Epithelial cell of proximal tubule (primary cell): ENCODE data around the gene ADPRS. TPM values are rescaled to one million over a fixed set of nuclear protein-coding genes. Genes with fewer than 3 reads are reported as not detected.

Experiments
- DNase-seq: peaks from one replicate; pipeline ENCODE4 v3.0.0-alpha.2; 2011; ENCODE audit warnings: low read depth
- H3K4me3 ChIP-seq: 2 replicates; pipeline ENCODE4 v1.5.1; 2011; ENCODE audit warnings: low read depth, mild to moderate bottlenecking, low read length
- CTCF ChIP-seq: conservative IDR thresholded peaks from 2 replicates; pipeline ENCODE4 v1.5.1; 2012; ENCODE audit warnings: low read depth, mild to moderate bottlenecking, low read length
- total RNA-seq: library from RNA; depleted of rRNA; stranded (reverse); fragments of >200 nt; gene quantifications from 2 replicates; pipeline ENCODE4 v1.2.3, GENCODE V29; 2015

Gene ADPRS
- total RNA-seq, 1 donor from 2014 or later = 92.2 TPM

- H3K4me3 ChIP-seq = no peak overlapping the region
- TF ChIP-seq CTCF = no peak
- DNase-seq = no peak
Observed at GRCh38 chr1:36124404-36125128, 35.9 kb downstream of the ADPRS start.

- DNase-seq = no peak
- no peak for TF ChIP-seq CTCF
- H3K4me3 ChIP-seq = peak within 1 kb of the TSS; percentile 4
Observed at GRCh38 chr1:36125129-36125991, 36.7 kb downstream of the ADPRS start, which contains the start of gene COL8A2. Gene COL8A2 (minus strand): TSS chr1:36125222. CDS start chr1:36100242, 24,980 bp downstream.

- no peak for DNase-seq
- H3K4me3 ChIP-seq = no peak overlapping the region
- TF ChIP-seq CTCF = no peak
Observed at GRCh38 chr1:36126005-36126716, 37.5 kb downstream of the ADPRS start.

- no peak overlapping the region for H3K4me3 ChIP-seq
- DNase-seq = no peak
- no peak for TF ChIP-seq CTCF
Observed at GRCh38 chr1:36126797-36127500, 38.3 kb downstream of the ADPRS start.

GRCh38 chr1:36128126-36128904, 39.6 kb downstream of the ADPRS start:
- TF ChIP-seq CTCF = no peak
- DNase-seq = no peak
- H3K4me3 ChIP-seq = no peak overlapping the region

GRCh38 chr1:36128905-36129206, 40.2 kb downstream of the ADPRS start:
- no peak for DNase-seq
- no peak for TF ChIP-seq CTCF
- H3K4me3 ChIP-seq = no peak overlapping the region
